LNCaP clone FGC (cell line): ENCODE measurements around the gene CYP4A22.

Experiments
- DNase-seq: peaks from one replicate; pipeline ENCODE4 v3.0.0-alpha.2; 2011; ENCODE audit warnings: low read depth
- H3K4me3 ChIP-seq: 2 replicates; pipeline ENCODE4 v1.5.1; 2011; ENCODE audit warnings: mild to moderate bottlenecking, low read depth, low read length, control low read depth
- TF ChIP-seq, protein P1 (sequence below): IDR thresholded peaks from 2 replicates; pipeline ENCODE4 v1.5.1; 2012; ENCODE audit warnings: mild to moderate bottlenecking; ENCODE audit not compliant: control insufficient read depth, insufficient read depth; ENCODE audit errors: extremely low read depth

Gene CYP4A22

DNA sequence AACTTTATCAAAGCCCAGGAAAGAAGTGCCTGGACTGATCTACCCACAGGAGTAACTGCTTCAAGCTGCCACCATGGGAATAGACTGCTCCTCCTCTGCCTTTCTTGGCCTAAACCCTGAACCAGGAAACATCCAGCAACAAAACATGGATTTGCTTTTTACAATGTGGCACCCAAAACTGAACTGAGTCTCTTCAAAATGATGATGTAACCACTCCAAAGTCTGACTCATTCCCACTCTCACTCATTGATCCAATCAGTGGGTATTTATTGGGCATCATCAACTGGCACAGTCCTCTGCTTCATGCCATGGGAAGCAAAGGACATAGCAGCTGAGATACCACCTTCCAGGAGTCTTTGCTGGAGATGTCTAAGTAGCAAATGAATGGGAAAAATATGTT is 23.5 kb downstream of the CYP4A22 start:
- TF ChIP-seq, protein P1, sequence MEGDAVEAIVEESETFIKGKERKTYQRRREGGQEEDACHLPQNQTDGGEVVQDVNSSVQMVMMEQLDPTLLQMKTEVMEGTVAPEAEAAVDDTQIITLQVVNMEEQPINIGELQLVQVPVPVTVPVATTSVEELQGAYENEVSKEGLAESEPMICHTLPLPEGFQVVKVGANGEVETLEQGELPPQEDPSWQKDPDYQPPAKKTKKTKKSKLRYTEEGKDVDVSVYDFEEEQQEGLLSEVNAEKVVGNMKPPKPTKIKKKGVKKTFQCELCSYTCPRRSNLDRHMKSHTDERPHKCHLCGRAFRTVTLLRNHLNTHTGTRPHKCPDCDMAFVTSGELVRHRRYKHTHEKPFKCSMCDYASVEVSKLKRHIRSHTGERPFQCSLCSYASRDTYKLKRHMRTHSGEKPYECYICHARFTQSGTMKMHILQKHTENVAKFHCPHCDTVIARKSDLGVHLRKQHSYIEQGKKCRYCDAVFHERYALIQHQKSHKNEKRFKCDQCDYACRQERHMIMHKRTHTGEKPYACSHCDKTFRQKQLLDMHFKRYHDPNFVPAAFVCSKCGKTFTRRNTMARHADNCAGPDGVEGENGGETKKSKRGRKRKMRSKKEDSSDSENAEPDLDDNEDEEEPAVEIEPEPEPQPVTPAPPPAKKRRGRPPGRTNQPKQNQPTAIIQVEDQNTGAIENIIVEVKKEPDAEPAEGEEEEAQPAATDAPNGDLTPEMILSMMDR = no peak
- no peak overlapping the region for H3K4me3 ChIP-seq
- no peak for DNase-seq

DNA sequence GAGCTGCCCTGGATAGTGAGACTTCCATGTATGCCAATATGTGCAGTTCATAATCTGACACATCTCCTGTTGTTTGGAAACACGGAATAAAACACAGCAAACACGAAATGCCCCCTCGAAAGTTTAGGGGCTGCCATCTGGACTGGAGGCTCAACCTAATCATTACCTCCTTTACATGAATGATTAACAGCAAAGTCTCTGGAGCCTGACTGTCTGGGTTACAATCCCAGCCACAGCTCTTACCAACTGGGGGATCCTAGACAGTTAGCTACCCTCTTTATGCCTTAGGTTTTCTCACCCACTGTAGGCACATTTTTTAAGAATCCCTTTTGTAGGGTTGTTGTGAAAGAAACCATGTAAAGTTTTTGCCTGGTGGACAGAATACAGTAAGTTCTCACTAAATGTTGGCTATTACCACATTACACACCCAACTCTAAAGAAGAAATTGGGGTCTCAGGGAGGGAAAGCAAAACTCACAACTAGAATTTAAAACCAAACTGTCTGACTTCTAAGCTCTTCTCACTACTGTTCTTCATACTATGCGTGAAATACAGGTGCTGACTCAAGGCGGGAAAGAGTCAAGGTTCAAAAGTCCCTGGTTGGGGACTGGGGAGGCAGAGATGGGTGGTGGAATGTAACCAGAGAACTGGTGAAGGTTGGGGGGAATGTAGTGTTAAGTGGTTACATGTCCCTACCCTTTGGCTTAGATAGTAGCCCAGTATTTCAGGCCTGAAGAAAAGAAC is 24.2 kb downstream of the CYP4A22 start:
- DNase-seq = no peak
- TF ChIP-seq, protein P1 = no peak

DNA sequence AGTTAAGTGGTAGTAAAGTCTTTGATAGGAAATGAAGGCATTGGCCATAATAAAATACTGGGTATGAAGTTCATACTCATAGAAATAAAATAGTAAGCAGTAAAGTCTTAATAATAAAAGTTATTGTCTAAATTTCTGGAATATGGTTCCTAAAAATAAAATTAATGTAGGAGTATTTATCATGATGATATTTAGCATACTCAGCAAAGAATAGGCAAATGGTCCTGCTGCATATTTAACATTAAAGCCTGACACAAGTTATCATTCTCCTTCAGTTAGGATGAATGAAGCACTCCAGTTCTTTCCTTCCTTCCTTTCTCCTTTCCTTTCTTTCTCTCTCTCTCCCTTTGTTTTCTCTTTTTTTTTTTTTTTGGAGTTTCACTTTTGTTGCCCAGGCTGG is 27.3 kb downstream of the CYP4A22 start:
- no peak for DNase-seq
- TF ChIP-seq, protein P1 = no peak
- H3K4me3 ChIP-seq = no peak overlapping the region

More for the DNA sequence above, 24.2 kb downstream of the CYP4A22 start:
- no peak overlapping the region for H3K4me3 ChIP-seq

DNA sequence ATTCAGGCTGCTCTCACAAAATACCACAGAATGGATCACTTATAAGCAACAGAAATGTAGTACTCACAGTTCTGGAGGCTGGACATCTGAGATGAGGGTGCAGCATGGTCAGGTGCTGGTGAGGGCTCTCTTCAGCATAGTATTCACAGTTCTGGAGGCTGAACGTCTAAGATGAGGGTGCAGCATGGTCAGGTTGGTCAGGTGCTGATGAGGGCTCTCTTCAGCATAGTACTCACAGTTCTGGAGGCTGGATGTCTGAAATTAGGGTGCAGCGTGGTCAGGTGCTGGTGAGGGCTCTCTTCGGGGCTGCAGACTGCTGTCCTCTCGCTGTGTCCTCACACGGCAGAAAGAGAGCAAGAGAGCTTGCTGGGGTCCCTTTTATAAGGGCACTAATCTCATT is 35.5 kb downstream of the CYP4A22 start:
- no peak overlapping the region for H3K4me3 ChIP-seq
- no peak for DNase-seq
- TF ChIP-seq, protein P1 = no peak

DNA sequence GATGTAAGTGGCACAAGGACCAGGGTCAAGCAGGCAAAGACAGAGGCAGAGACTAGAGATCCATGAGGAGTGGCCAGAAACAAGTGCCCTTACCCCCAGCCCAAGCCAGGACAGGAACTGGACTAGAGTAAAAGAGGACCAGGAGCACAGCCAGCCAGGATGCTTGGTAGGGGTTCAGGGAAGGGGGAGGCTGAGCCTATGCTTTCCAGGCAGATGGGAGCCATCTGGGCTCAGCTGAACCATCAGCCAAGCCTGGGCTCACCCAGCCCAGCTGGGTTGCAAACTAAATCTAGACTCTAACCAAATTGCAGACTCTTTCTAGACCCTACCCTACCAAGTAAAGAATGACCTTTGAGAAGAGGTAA is 37.4 kb downstream of the CYP4A22 start:
- DNase-seq = no peak
- TF ChIP-seq, protein P1 = no peak
- no peak overlapping the region for H3K4me3 ChIP-seq

DNA sequence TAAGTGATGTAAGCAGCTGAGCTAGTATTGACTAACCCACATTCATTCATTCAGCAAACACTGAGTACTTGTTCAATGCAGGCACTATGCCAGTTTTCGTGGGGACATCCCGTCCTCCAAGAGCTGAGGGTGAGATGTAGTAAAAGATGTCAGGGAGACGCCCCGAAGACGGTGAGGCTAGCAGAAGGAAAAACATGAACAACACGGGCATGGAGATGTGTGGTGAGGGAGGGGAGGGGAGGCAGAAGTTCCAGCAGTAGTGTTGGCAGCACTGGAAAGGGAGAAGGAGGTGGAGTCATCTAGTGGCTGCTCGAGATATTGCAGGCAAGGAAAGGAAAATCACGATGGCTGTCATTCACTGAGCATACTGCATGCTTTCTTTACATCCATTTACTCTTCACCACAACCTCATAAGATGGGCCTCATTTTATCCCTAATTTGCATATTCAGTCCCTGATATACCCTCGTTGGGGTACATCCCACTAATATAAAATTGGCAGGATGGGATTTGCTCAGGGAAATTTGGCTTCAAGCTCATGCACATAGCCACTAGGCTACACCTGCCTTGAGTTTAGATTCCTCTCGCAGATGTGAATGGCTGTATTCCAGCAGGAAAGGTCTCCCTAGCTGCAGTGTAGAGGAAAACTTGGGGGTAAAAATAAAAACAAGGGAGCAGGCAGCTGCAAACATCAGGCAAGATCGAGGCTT is 38.1 kb downstream of the CYP4A22 start:
- peak; percentile 27 for DNase-seq
- no peak overlapping the region for H3K4me3 ChIP-seq
- TF ChIP-seq, protein P1 = peak; percentile 98
